Measurements from ENCODE around the gene CLDN16.

Gene CLDN16

DNA sequence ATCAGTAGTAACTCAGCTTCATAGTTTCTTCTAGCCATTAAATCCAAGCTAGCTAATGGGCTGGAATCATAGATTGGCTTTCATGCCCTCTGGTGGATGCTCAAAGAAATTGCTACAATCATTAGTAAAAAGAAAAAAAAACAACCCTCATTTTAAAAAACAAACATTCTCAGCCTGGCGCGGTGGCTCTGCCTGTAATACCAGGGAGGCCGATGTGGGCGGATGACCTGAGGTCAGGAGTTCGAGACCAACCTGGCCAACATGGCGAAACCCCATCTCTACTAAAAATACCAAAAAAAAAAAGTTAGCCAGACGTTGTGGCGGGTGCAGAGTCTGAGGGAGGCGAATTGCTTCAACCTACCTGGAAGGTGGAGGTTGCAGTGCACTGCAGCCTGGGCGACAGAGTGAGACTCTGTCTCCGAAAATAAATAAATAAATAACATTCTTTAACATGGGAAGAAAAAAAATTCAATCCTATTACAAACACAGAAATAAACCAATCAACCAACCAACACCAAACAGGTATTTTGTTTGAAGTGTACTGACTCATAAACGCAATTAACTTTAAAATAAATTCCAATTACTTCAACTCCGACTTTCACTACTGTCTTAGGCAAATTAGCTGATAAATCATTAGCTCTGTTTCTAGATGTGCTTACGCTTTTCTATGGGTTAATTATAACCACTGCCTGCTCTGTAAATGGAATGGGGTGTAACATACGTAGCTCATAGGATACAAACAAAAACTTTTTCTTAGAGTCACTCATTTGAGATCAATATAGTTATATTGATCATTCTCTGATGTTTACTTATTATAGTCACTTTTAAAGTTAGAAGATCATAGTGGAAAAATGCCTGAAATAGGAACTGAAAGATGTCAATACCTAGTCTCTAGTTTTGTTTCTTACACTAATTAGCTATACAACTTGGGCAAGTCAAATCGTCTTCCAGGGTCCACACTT is 36.8 kb downstream of the CLDN16 start:
- H3K27me3 ChIP-seq (ENCODE audit: low read depth, low read length) = no peaks in the 10 kb centered on the region
- H3K4me1 ChIP-seq (ENCODE audit: control insufficient read depth in 1 of 2, insufficient read depth in 2 of 2, low read length in 2 of 2) = no peaks in the 10 kb centered on the region
- H3K27ac ChIP-seq (ENCODE audit: low read length) = no peak overlapping the region
- no peak overlapping the region for H3K4me3 ChIP-seq (ENCODE audit: low read depth in 1 of 2, low read length in 2 of 2)
- H3K36me3 ChIP-seq (ENCODE audit: control insufficient read depth in 1 of 2, insufficient read depth in 2 of 2, low read length in 2 of 2) = no peaks in the 10 kb centered on the region
- no peaks in the 10 kb centered on the region for H3K9me3 ChIP-seq (ENCODE audit: control insufficient read depth in 1 of 2, low read length in 2 of 2)

DNA sequence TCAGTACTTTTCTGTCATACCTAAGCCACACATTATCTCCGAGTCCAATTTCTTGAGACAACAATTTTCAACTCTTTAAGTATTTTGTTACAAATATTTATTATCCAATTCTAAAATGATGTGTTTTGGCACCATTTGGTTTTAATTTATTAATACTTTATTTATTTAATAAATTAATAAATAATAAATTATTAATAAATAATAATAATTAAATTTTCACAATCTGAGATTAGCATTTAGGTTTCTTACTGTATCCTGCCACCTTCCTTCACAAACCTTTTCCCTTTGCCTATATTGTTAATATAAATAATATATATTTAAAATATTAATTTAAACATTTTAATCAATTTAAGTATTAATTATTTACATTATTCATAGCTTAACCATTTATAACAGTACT is 37.9 kb downstream of the CLDN16 start:
- Histone ChIP-seq H3K27ac (ENCODE audit: low read length) (no peak overlapping the region), H3K27me3 (ENCODE audit: low read depth, low read length) (no peaks in the 10 kb centered on the region), H3K4me1 (ENCODE audit: control insufficient read depth in 1 of 2, insufficient read depth in 2 of 2, low read length in 2 of 2) (no peaks in the 10 kb centered on the region), H3K36me3 (ENCODE audit: control insufficient read depth in 1 of 2, insufficient read depth in 2 of 2, low read length in 2 of 2) (no peaks in the 10 kb centered on the region), H3K4me3 (ENCODE audit: low read depth in 1 of 2, low read length in 2 of 2) (no peak overlapping the region), H3K9me3 (ENCODE audit: control insufficient read depth in 1 of 2, low read length in 2 of 2) (no peaks in the 10 kb centered on the region)

DNA sequence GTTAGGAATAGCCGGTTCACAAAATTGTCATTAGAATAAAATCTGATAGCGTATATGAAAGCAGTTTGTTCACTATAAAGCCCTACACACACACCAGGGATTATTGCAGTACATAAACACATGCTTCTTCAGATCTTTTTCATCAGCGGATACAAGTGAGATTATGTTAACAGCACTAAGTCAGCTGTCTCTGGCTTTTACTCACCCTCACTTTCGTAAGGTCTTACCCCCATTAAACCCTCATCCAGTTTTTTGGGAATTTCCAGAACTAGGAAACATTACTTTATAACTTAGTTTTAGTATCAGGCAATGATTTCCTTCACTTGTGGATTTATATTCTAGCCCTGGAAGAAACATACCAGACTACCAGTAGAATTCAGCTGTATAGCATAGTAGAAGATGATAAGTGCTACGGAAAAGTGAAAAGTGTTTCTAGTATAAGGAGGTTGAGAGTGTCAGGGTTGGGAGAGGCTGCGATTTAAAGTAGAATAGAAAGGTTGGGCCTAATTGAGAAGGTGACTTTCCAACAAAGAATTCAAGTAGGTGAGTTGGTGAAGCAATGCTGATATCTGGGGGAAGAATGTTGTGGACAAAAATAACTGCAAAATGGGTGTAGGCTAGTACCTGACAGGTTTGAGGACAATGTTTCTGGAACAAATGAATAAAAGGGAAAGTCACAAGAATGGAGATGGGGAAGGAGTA is 39.0 kb downstream of the CLDN16 start:
- Histone ChIP-seq H3K36me3 (ENCODE audit: control insufficient read depth in 1 of 2, insufficient read depth in 2 of 2, low read length in 2 of 2) (no peaks in the 10 kb centered on the region), H3K27me3 (ENCODE audit: low read depth, low read length) (no peaks in the 10 kb centered on the region), H3K4me3 (ENCODE audit: low read depth in 1 of 2, low read length in 2 of 2) (no peak overlapping the region), H3K27ac (ENCODE audit: low read length) (no peak overlapping the region), H3K4me1 (ENCODE audit: control insufficient read depth in 1 of 2, insufficient read depth in 2 of 2, low read length in 2 of 2) (no peaks in the 10 kb centered on the region), H3K9me3 (ENCODE audit: control insufficient read depth in 1 of 2, low read length in 2 of 2) (no peaks in the 10 kb centered on the region)

DNA sequence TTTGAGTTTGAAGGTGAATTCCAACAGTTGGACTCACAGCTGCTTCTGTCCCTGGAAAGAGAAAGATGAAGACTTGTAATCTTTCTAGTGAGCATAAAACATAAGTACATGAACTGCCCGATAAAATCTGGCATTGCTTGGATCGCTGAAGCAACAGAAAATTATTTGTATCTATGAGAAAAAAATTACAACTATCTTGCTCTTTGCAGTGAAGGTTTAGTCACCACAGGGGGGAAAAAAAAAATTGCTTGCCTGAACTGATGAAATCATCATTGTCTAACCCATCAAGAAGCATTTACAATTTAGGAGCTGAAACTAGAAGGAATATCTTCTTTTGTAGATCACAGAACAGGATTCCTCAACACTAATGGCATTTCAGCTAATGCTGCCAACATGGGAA is 41.7 kb downstream of the CLDN16 start:
- Histone ChIP-seq H3K36me3 (ENCODE audit: control insufficient read depth in 1 of 2, insufficient read depth in 2 of 2, low read length in 2 of 2) (no peaks in the 10 kb centered on the region), H3K4me1 (ENCODE audit: control insufficient read depth in 1 of 2, insufficient read depth in 2 of 2, low read length in 2 of 2) (no peaks in the 10 kb centered on the region), H3K27ac (ENCODE audit: low read length) (no peak overlapping the region), H3K27me3 (ENCODE audit: low read depth, low read length) (no peaks in the 10 kb centered on the region), H3K4me3 (ENCODE audit: low read depth in 1 of 2, low read length in 2 of 2) (no peak overlapping the region), H3K9me3 (ENCODE audit: control insufficient read depth in 1 of 2, low read length in 2 of 2) (no peaks in the 10 kb centered on the region)

DNA sequence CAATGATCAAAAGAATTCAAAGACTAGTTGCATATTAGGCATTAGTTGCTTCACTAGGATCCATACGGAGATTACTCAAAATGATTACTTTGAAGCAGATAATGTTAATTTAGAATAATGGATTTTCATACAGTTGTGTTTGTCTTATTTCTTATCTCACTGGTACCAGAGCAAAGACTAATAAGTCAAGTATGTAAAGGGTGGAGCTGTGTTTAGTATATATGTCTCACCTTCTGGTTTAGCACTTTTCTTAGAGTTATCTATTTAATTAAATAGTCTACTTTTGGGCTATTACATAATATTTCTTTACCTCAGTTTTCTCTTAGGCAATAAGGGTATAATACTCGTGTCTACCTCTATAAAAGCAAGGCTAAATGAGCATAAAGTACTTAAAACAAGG is 42.9 kb downstream of the CLDN16 start:
- H3K4me1 ChIP-seq (ENCODE audit: control insufficient read depth in 1 of 2, insufficient read depth in 2 of 2, low read length in 2 of 2) = no peaks in the 10 kb centered on the region
- no peaks in the 10 kb centered on the region for H3K36me3 ChIP-seq (ENCODE audit: control insufficient read depth in 1 of 2, insufficient read depth in 2 of 2, low read length in 2 of 2)
- no peaks in the 10 kb centered on the region for H3K27me3 ChIP-seq (ENCODE audit: low read depth, low read length)
- H3K9me3 ChIP-seq (ENCODE audit: control insufficient read depth in 1 of 2, low read length in 2 of 2) = no peaks in the 10 kb centered on the region
- H3K27ac ChIP-seq (ENCODE audit: low read length) = no peak overlapping the region
- no peak overlapping the region for H3K4me3 ChIP-seq (ENCODE audit: low read depth in 1 of 2, low read length in 2 of 2)

DNA sequence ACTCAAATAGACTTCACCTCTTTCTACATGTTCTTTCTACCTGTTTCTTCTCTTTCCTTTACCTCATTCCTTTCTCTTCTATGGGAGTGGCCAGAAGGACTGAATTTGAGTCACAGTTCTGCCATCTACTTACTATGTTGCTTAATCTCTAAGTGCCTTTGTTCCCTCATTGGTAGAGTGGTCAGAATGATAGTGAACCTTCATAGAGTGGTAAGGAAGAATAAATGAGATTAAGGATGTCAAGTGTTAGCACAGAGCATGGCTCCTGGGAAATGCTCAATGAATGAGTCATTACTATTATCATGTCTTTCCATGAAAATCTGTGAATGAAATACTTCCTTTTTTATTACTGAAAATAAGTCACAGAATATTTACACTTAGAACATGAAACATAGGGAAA is 44.3 kb downstream of the CLDN16 start:
- Histone ChIP-seq H3K4me3 (ENCODE audit: low read depth in 1 of 2, low read length in 2 of 2) (no peak overlapping the region), H3K4me1 (ENCODE audit: control insufficient read depth in 1 of 2, insufficient read depth in 2 of 2, low read length in 2 of 2) (no peaks in the 10 kb centered on the region), H3K27me3 (ENCODE audit: low read depth, low read length) (no peaks in the 10 kb centered on the region), H3K9me3 (ENCODE audit: control insufficient read depth in 1 of 2, low read length in 2 of 2) (no peaks in the 10 kb centered on the region), H3K36me3 (ENCODE audit: control insufficient read depth in 1 of 2, insufficient read depth in 2 of 2, low read length in 2 of 2) (no peaks in the 10 kb centered on the region), H3K27ac (ENCODE audit: low read length) (no peak overlapping the region)

DNA sequence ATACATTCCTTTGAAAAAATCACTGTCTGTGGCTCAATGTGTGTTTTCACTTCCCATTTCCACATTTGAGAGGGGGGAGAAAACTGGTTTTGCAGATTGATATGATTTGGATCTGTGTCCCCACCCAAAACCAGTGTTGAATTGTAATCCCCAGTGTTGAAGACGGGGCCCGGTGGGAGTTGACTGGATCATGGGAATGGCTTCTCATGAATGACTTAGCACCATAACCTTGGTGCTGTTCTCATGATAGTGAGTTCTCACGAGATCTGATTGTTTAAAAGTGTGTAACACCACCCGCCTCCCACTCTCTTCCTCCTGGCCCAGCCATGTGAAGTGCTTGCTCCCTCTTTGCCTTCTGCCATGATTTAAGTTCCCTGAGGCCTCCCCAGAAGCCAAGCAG is 45.7 kb downstream of the CLDN16 start:
- Histone ChIP-seq H3K4me1 (ENCODE audit: control insufficient read depth in 1 of 2, insufficient read depth in 2 of 2, low read length in 2 of 2) (no peaks in the 10 kb centered on the region), H3K27ac (ENCODE audit: low read length) (no peak overlapping the region), H3K27me3 (ENCODE audit: low read depth, low read length) (no peaks in the 10 kb centered on the region)

DNA sequence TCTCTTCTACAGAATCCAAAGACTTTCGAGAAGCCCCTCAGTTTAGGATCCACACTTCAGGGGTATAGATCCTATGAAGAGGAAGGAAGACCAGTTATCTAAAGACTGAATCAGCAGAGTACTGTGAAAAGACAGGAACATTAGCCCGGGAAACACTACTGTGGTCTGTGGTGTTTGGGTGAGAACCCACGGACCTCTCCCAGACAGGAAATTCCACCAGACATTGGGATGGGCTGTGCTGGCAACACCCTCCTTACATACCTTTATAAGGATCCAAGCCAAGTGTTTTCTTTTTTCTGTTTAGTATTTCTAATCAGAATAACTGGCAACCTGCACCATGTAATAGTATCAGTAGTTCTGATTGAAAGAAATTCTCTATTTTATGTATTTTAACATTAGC is 47.7 kb downstream of the CLDN16 start:
- H3K4me3 ChIP-seq (ENCODE audit: low read depth in 1 of 2, low read length in 2 of 2) = no peak overlapping the region
- no peaks in the 10 kb centered on the region for H3K9me3 ChIP-seq (ENCODE audit: control insufficient read depth in 1 of 2, low read length in 2 of 2)
- no peaks in the 10 kb centered on the region for H3K36me3 ChIP-seq (ENCODE audit: control insufficient read depth in 1 of 2, insufficient read depth in 2 of 2, low read length in 2 of 2)
- H3K4me1 ChIP-seq (ENCODE audit: control insufficient read depth in 1 of 2, insufficient read depth in 2 of 2, low read length in 2 of 2) = no peaks in the 10 kb centered on the region
- H3K27me3 ChIP-seq (ENCODE audit: low read depth, low read length) = no peaks in the 10 kb centered on the region
- H3K27ac ChIP-seq (ENCODE audit: low read length) = no peak overlapping the region

More for the DNA sequence above, 45.7 kb downstream of the CLDN16 start:
- Histone ChIP-seq H3K9me3 (ENCODE audit: control insufficient read depth in 1 of 2, low read length in 2 of 2) (no peaks in the 10 kb centered on the region), H3K4me3 (ENCODE audit: low read depth in 1 of 2, low read length in 2 of 2) (no peak overlapping the region), H3K36me3 (ENCODE audit: control insufficient read depth in 1 of 2, insufficient read depth in 2 of 2, low read length in 2 of 2) (no peaks in the 10 kb centered on the region)

DNA sequence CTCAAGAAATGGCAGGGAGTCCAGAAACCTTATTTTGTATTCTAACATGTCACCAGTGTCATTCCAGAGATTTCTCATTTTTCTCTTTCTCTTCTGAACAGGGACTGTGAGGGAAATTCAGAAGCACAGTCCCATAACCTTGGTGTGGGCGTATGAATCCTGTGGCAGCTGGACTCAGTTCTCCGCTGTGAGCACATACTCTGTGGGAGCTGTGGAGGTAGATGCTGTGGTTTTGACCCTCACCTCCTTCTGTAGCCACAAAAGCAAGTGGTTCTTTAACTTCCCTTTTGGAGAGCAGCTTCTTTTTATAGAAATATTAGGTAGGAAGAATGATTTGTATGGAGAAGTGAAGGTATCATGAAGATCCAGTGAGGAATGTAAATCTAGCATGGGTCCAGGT is 48.4 kb downstream of the CLDN16 start:
- no peaks in the 10 kb centered on the region for H3K4me1 ChIP-seq (ENCODE audit: control insufficient read depth in 1 of 2, insufficient read depth in 2 of 2, low read length in 2 of 2)
- no peaks in the 10 kb centered on the region for H3K36me3 ChIP-seq (ENCODE audit: control insufficient read depth in 1 of 2, insufficient read depth in 2 of 2, low read length in 2 of 2)
- no peak overlapping the region for H3K4me3 ChIP-seq (ENCODE audit: low read depth in 1 of 2, low read length in 2 of 2)
- H3K9me3 ChIP-seq (ENCODE audit: control insufficient read depth in 1 of 2, low read length in 2 of 2) = no peaks in the 10 kb centered on the region
- no peak overlapping the region for H3K27ac ChIP-seq (ENCODE audit: low read length)
- H3K27me3 ChIP-seq (ENCODE audit: low read depth, low read length) = no peaks in the 10 kb centered on the region

DNA sequence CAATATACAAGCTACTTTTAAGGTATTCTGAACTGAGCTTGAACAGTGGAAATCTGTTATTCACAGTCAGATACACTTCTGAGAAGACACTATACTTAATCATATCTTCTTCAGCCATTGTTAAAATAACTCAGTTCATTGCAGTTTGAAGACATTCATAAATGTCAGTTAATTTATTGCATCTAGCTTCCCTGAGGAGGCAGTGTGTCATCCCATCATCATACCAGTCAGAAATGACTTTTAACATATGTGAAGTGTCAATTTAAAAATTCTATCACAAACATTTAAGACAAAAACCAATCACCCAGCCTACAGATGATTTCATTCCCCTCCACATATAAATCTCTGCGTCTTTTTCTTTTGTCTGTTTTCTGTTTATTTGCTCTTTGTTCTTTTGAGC is 54.3 kb downstream of the CLDN16 start:
- no peaks in the 10 kb centered on the region for H3K36me3 ChIP-seq (ENCODE audit: control insufficient read depth in 1 of 2, insufficient read depth in 2 of 2, low read length in 2 of 2)
- no peaks in the 10 kb centered on the region for H3K4me1 ChIP-seq (ENCODE audit: control insufficient read depth in 1 of 2, insufficient read depth in 2 of 2, low read length in 2 of 2)
- H3K4me3 ChIP-seq (ENCODE audit: low read depth in 1 of 2, low read length in 2 of 2) = no peak overlapping the region
- no peak overlapping the region for H3K27ac ChIP-seq (ENCODE audit: low read length)
- no peaks in the 10 kb centered on the region for H3K27me3 ChIP-seq (ENCODE audit: low read depth, low read length)
- H3K9me3 ChIP-seq (ENCODE audit: control insufficient read depth in 1 of 2, low read length in 2 of 2) = no peaks in the 10 kb centered on the region

DNA sequence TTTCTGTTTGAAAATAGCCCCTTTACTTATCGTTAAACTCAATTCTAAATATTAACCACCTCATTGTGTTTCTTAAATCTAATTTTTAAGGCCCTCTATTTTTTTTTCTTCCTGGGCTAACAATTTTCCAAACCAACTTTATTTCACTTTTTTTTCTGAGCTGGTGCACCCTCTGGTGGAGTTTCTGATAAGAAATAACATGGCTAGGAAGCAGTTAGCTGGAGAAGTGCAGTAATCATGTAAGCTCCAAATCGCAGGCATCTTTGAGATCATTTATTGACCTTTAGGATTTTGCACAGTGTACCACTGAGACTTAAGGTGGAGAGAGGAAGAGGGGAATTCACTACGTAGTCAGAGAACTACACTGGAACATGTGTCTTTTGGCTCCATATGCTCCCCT is 55.3 kb downstream of the CLDN16 start:
- H3K4me1 ChIP-seq (ENCODE audit: control insufficient read depth in 1 of 2, insufficient read depth in 2 of 2, low read length in 2 of 2) = no peaks in the 10 kb centered on the region
- H3K27me3 ChIP-seq (ENCODE audit: low read depth, low read length) = no peaks in the 10 kb centered on the region
- H3K36me3 ChIP-seq (ENCODE audit: control insufficient read depth in 1 of 2, insufficient read depth in 2 of 2, low read length in 2 of 2) = no peaks in the 10 kb centered on the region
- H3K4me3 ChIP-seq (ENCODE audit: low read depth in 1 of 2, low read length in 2 of 2) = no peak overlapping the region
- H3K9me3 ChIP-seq (ENCODE audit: control insufficient read depth in 1 of 2, low read length in 2 of 2) = no peaks in the 10 kb centered on the region
- no peak overlapping the region for H3K27ac ChIP-seq (ENCODE audit: low read length)
